HG02943 (cell line): ENCODE results near the gene CCDC178.
A peak's percentile ranks its signal among the peaks of the same experiment; 100 is the strongest.
"Not testable (repeated sequence)": the region's sequence is repeated elsewhere in the genome, so short reads cannot be mapped to it uniquely, and the experiment has no call there.

Source experiments
- ATAC-seq: cut with Tn5 transposase; IDR thresholded peaks from one replicate; pipeline ENCODE4 v1.9.1; 2021; ENCODE audit warnings: mild to moderate bottlenecking, low read depth, moderate library complexity; ENCODE audit not compliant: unreplicated experiment

The CCDC178 gene

DNA sequence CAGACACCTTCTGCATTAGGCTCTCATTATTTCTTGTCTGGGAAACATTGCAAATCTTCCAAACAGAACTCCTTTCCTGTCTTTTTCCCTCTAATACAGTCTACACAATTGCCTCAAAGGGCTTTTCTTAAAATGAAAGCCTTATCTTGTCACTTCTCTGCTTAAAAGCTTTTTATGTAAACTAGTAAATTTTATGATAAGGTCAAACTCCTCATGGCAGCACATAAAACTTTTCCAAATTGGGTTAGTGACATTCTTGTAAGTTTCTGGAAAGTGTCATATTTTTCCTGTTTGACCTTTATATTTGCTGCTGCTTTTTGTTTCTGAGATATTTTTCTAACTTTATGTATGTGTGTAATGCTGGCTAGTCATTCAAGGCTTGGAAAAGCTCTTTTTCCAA is 406.3 kb downstream of the CCDC178 start:
- no peak for ATAC-seq

DNA sequence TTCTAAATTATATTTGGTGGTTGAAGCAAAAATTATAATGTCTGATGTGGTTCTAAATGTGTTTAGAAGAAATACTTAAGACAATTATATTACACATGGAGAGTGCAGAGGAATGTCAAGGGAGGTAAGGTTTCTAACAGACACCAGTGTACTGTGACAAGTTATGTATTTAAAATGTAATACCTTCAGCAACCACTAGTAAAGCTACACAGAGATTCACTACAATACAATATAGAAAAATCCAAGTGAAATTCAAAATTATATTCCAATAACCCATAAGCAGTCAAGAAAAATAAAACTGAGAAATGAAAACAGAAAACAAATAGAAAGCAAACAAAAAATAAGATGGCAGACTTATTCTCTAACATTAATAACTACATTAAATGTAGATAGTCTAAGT is 418.2 kb downstream of the CCDC178 start:
- ATAC-seq = no peak

DNA sequence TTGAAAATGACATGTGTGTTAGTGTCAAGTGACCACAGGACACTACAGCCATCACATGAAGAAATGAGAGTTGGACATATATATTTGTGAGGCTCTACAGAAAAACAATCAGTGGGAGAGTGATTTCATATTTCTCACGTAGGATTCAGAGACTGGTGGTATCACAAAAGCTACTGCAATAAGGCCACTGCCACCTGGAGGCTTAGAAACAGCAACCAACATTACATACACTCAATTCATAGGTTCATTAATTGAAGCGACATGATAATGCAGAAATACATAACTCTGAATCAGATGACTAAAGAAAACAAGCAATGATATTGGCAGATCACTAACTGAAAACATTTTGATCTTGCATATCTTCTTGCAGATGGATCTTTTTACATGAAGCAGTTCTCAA is 419.6 kb downstream of the CCDC178 start:
- no peak for ATAC-seq

DNA sequence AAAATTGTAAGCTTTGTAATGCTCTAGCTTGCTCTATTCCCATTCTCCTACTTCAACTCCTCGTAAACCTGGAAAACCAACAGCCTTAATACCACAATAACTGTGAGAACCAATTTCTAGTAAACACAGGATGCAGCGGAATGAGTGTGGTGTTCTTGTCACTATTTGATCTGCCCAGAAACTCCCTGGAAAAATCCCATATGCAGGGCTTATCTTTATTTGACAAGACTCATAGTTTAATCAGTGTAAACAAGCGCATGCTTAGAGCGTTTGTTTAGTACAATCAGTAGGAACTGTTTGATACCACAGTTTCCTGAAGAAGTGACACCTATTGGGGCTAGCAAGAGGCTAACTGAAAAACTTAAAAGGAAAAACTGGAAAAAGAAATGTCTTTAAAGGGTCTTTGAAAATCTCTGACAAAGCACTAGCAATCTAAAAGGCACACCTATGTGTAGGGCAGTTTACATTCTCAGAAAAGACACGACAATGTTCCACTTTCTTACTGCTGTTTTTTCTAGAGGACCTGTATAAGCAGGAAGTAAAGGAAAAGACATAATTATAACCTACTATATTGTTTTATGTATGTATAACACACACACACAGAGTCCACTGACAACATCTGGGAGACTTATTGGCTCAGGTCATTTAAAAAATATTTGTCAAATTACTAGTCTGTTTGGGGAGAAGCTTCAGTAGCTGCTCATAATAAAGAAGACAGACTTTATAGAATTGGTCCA is 426.3 kb downstream of the CCDC178 start:
- ATAC-seq = no peak

DNA sequence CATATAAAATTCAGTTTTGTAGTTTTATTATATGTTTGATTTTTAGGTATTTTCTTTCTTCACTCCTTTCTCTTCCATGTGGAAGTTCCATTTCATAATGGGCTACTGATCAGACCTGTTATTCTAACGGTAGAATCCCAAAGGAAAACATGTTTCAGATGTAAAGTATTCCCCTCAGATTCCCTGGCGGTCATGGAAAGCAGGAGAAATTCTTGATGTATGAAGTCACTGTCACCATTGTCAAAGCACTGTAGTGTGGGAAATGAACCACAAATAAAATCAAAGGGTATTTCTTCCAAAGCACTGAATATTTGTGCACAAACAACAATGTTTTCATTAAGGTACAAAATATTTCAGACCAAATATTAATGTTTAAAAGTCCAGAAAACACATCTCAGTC is 430.4 kb downstream of the CCDC178 start:
- no peak for ATAC-seq

DNA sequence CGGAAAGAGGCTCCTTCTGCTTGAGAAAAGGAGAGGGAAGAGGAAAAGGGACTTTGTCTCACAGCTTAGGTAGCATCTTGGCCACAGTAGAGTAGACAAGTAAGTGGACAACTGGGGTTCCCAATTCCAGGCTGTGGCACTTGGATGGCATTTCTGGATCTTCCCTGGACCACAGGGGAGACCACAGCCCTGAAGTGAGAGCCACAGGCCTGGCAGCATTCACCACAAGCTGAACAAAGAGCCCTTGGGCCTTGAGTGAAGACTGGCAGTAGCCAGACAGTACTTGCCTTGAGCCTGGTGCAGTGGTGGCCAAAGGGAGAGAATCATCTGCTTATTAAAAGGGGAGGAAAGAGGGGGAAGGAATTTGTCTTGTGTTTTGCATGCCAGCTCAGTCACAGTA is 441.6 kb downstream of the CCDC178 start:
- no peak for ATAC-seq

GRCh38 chr18:32998285-32998684 is 442.2 kb downstream of the CCDC178 start:
- ATAC-seq = no peak

DNA sequence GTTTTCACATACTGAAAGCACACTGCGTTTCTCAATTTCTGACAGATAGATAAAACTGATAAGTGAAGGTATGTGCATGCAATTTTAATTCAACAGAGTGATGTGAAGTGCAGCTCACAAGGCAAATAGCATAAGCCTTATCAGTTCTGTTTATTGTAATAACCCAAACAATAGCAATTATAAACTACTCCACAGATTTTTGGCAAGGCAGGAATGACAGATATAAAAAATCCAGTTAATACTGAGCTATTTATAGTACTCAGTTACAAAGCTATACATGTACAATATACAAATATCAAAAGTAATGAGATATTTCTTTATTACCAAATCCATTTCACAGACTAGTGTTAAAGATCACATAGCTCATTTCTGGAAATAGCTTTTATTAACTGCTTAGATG is 456.8 kb downstream of the CCDC178 start:
- no peak for ATAC-seq

DNA sequence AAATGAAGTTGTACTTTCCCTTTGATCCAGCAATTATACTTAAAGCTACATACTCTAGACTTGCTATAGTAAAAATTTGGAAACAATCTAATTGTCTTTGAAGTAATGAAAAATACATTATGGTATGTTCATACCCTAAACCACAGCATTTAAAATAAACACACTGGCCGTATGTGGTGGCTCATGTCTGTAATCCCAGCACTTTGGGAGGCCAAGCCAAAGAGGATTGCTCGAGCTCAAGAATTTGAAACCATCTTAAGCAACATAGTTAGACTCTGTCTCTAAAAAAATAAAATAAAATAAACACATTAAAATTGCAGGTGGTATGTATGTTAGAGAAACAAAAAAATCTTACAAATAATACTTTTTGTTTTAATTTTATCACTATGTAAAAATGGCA is 459.6 kb downstream of the CCDC178 start:
- no peak for ATAC-seq

DNA sequence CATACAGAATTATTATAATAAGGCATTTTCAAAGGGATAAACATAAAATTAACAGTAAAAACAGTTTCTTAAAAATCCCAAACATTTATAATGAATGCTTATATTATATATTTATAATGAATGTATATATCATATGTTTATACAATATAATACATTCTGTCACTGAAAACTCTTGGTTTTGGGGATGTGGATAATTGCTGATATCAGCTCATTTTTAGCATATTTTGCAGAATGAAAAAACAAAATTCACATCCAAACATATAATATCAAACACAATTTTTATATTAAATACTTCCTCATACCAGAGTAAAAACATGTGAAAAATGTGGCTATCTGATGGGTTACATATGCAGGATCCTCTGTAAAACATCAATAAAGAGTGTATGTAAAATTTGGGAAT is 465.0 kb downstream of the CCDC178 start:
- ATAC-seq = no peak

DNA sequence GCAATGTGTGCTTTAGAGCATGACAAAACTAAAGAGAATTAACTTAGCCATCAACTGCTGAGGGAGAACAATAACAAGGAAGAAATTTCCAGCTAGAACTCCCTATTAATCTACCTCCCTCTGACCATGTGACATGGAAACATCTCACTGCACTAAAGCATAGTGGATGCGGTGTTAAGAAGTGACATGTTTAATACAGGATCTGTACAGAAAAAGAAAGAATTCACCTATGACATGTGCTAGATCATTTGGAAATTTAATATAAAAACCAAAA is 465.4 kb downstream of the CCDC178 start:
- no peak for ATAC-seq

DNA sequence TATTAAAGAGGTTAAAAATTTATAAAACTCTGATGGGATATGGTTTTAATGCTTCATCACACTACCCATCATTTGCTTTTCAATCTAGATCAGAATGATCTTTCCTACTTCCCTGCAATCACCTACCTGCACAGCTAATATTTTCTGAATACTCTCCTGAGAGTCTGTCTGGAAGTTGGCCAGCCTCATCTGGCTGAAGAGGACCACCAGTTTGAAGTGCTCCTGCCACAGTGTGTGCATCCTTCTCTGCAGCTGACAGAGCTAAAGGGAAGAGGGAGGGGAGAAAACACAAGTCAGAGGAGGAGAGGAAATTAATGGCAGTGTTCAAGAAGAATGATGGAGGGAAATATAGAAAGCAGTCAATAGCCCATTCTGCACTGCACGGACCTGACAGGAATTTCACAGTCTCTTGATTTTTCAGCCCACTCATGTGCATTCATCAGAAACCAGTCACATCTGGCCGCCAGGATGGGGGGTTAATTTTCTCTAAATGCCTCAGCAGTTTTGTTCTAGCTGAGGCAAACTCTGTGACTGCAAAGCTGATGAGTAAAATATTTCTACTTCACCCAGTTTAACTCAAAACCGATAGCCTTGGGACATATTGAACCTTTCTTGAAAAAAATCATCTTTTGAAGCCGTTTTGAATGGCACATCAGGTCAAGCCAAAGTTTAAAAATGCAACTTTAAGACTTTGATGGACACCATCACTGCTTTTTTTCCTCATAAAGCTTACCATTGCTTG is 465.9 kb downstream of the CCDC178 start:
- peak; percentile 76 for ATAC-seq

DNA sequence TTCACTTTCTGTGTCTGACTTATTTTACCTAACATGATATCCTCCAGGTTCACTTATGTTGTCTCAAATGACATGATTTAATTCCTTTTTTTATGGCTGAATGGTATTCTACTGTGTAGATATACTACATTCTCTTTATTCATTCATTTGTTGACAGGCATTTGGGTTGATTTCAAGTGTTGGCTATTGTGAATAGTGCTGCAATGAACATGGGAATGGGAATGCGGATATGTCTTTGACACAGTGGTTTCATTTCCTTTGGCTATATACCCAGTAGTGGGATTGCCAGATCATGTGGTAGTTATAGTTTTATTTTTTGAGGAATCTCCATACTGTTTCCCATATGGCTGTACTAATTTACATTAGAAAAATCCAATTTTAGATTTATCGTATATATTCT is 472.3 kb downstream of the CCDC178 start:
- no peak for ATAC-seq

- no peak for ATAC-seq
Measured at GRCh38 chr18:32966141-32966540, 474.4 kb downstream of the CCDC178 start.

GRCh38 chr18:32961538-32961937 is 479.0 kb downstream of the CCDC178 start:
- no peak for ATAC-seq

- ATAC-seq = no peak
Measured at GRCh38 chr18:32958746-32959145, 481.8 kb downstream of the CCDC178 start.

GRCh38 chr18:32956591-32957315 is 483.8 kb downstream of the CCDC178 start:
- ATAC-seq = no peak

DNA sequence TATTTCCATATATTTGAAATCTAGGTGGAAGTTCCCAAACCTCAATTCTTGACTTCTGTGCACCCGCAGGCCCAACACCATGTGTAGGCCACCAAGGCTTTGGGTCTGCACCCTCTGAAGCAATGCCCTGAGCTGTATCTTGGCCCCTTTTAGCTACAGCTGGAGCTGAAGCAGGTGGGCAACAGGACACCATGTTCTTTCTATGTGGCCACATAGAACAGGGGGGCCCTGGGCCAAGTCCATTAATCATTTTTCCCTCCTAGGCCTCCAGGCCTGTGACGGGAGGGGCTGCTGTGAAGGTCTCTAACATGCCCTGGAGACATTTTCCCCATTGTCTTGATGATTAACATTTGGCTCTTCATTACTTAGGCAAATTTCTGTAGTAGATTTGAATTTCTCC is 488.2 kb downstream of the CCDC178 start:
- not testable (repeated sequence) for ATAC-seq

DNA sequence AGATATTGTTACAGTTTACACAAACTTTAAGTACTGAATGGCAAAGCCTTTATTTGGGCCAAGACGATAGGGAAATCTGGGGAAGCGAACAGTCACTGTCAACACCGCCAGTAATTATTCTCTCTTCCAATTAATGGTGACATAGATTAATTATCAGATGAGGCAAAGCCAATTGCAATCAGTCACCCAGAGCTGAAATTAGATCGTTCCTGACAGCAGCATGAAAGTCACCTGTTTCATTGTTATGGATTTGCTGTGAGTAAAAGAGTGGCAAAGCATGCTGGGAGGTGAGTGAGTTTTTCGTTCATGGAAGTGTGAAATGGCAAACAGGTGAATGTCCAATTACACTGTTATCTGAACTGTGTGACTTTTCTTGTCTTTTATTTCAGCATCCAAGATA is 502.9 kb downstream of the CCDC178 start:
- ATAC-seq = no peak

- ATAC-seq = no peak
Measured at GRCh38 chr18:32937066-32937465, 503.5 kb downstream of the CCDC178 start.

- ATAC-seq = no peak
Measured at GRCh38 chr18:32934201-32934600, 506.3 kb downstream of the CCDC178 start.
